Measurements from ENCODE around the gene ATG14. TPM values are rescaled to one million over a fixed set of nuclear protein-coding genes. Genes with fewer than 3 reads are reported as not detected.

ATG14 gene
- total RNA-seq, 4 donors from 2014 or later: 14.8 to 24.9 (median 17.2) TPM

GRCh38 chr14:55399183-55399582 is 12.4 kb downstream of the ATG14 start:
- no peak for DNase-seq (ENCODE audit: low spot score in 2 of 2)
- intact Hi-C loops (cut with DNase I; ENCODE audit: low total_unique reads): no loop called here
- WGBS, 2 donors: 83 to 86% methylated on average over 1 of the region's 1 CpG
- no peak for TF ChIP-seq POLR2A (IDR thresholded peaks at IDR 0.05)
- H3K4me3 ChIP-seq (ENCODE audit: low read depth, poor library complexity, severe bottlenecking): no peak overlapping the region

GRCh38 chr14:55398679-55399078 is 13.0 kb downstream of the ATG14 start:
- WGBS, 2 donors: 78 to 81% methylated on average over 5 of the region's 5 CpGs
- intact Hi-C loops (cut with DNase I; ENCODE audit: low total_unique reads): no loop called here
- TF ChIP-seq CTCF (IDR thresholded peaks at IDR 0.05): no peak
- TF ChIP-seq POLR2A (IDR thresholded peaks at IDR 0.05): no peak
- DNase-seq (ENCODE audit: low spot score in 2 of 2): peak in 1 of 2 donors; percentile 45
- H3K4me3 ChIP-seq (ENCODE audit: low read depth, poor library complexity, severe bottlenecking): no peak overlapping the region

GRCh38 chr14:55389330-55389729 is 22.3 kb downstream of the ATG14 start:
- 88 to 91% methylated on average over 4 of the region's 4 CpGs for WGBS, 2 donors
- intact Hi-C loops (cut with DNase I; ENCODE audit: low total_unique reads): no loop called here
- H3K4me3 ChIP-seq (ENCODE audit: low read depth, poor library complexity, severe bottlenecking): no peak overlapping the region
- no peak for TF ChIP-seq CTCF (IDR thresholded peaks at IDR 0.05)
- TF ChIP-seq POLR2A (IDR thresholded peaks at IDR 0.05): no peak
- DNase-seq (ENCODE audit: low spot score in 2 of 2): no peak

- DNase-seq (ENCODE audit: low spot score in 2 of 2): no peak
- H3K4me3 ChIP-seq (ENCODE audit: low read depth, poor library complexity, severe bottlenecking): no peak overlapping the region
- no peak for TF ChIP-seq POLR2A (IDR thresholded peaks at IDR 0.05)
- TF ChIP-seq CTCF (IDR thresholded peaks at IDR 0.05): no peak
- intact Hi-C loops (cut with DNase I; ENCODE audit: low total_unique reads): no loop called here
Observed at GRCh38 chr14:55388160-55388559, 23.5 kb downstream of the ATG14 start.

GRCh38 chr14:55387121-55387520 is 24.5 kb downstream of the ATG14 start:
- H3K4me3 ChIP-seq (ENCODE audit: low read depth, poor library complexity, severe bottlenecking): no peak overlapping the region
- no peak for TF ChIP-seq POLR2A (IDR thresholded peaks at IDR 0.05)
- TF ChIP-seq CTCF (IDR thresholded peaks at IDR 0.05): no peak
- 96 to 98% methylated on average over 4 of the region's 4 CpGs for WGBS, 2 donors
- no peak for DNase-seq (ENCODE audit: low spot score in 2 of 2)
- intact Hi-C loops (cut with DNase I; ENCODE audit: low total_unique reads): no loop called here

GRCh38 chr14:55386037-55386808 is 25.4 kb downstream of the ATG14 start:
- TF ChIP-seq POLR2A (IDR thresholded peaks at IDR 0.05): no peak
- no peak for TF ChIP-seq CTCF (IDR thresholded peaks at IDR 0.05)
- no peak for DNase-seq (ENCODE audit: low spot score in 2 of 2)
- H3K4me3 ChIP-seq (ENCODE audit: low read depth, poor library complexity, severe bottlenecking): no peak overlapping the region
- intact Hi-C loops (cut with DNase I; ENCODE audit: low total_unique reads): no loop called here
- WGBS, 2 donors: 84 to 88% methylated on average over 6 of the region's 6 CpGs
